HS-27A (cell line): Measurements from ENCODE around the gene AFF2.
"Not testable (repeated sequence)": the region's sequence is repeated elsewhere in the genome, so short reads cannot be mapped to it uniquely, and the experiment has no call there.

ENCODE experiments used
- DNase-seq: peaks from one replicate; pipeline ENCODE4 v3.0.0-alpha.2; 2012; ENCODE audit warnings: low read depth, missing footprints

AFF2 gene

GRCh38 chrX:148634591-148634990, 134.2 kb downstream of the AFF2 start:
- DNase-seq: no peak

GRCh38 chrX:148643460-148643859, 143.0 kb downstream of the AFF2 start:
- no peak for DNase-seq

- no peak for DNase-seq
Measured at GRCh38 chrX:148647651-148648050, 147.2 kb downstream of the AFF2 start.

- no peak for DNase-seq
Measured at GRCh38 chrX:148649145-148649795, 148.9 kb downstream of the AFF2 start.

GRCh38 chrX:148658115-148658730, 157.8 kb downstream of the AFF2 start:
- DNase-seq: no peak

- no peak for DNase-seq
Measured at GRCh38 chrX:148659481-148659880, 159.1 kb downstream of the AFF2 start.

- no peak for DNase-seq
Measured at GRCh38 chrX:148661035-148661434, 160.6 kb downstream of the AFF2 start.

- no peak for DNase-seq
Measured at GRCh38 chrX:148662014-148662413, 161.6 kb downstream of the AFF2 start.

GRCh38 chrX:148664171-148664570, 163.8 kb downstream of the AFF2 start:
- no peak for DNase-seq

GRCh38 chrX:148664995-148665394, 164.6 kb downstream of the AFF2 start:
- no peak for DNase-seq

GRCh38 chrX:148669175-148669574, 168.8 kb downstream of the AFF2 start:
- DNase-seq: not testable (repeated sequence)

GRCh38 chrX:148670277-148670676, 169.9 kb downstream of the AFF2 start:
- no peak for DNase-seq

- no peak for DNase-seq
Measured at GRCh38 chrX:148672517-148672916, 172.1 kb downstream of the AFF2 start.

GRCh38 chrX:148681605-148682004, 181.2 kb downstream of the AFF2 start:
- DNase-seq: no peak

GRCh38 chrX:148682206-148682605, 181.8 kb downstream of the AFF2 start:
- no peak for DNase-seq

- DNase-seq: no peak
Measured at GRCh38 chrX:148691456-148691855, 191.0 kb downstream of the AFF2 start.

- no peak for DNase-seq
Measured at GRCh38 chrX:148695255-148695654, 194.8 kb downstream of the AFF2 start.

GRCh38 chrX:148698221-148698620, 197.8 kb downstream of the AFF2 start:
- DNase-seq: no peak

- no peak for DNase-seq
Measured at GRCh38 chrX:148700021-148700420, 199.6 kb downstream of the AFF2 start.

- no peak for DNase-seq
Measured at GRCh38 chrX:148713981-148714380, 213.6 kb downstream of the AFF2 start.

- DNase-seq: no peak
Measured at GRCh38 chrX:148715361-148715760, 214.9 kb downstream of the AFF2 start.

- DNase-seq: no peak
Measured at GRCh38 chrX:148722966-148723365, 222.5 kb downstream of the AFF2 start.

GRCh38 chrX:148723551-148723950, 223.1 kb downstream of the AFF2 start:
- no peak for DNase-seq

GRCh38 chrX:148728901-148729300, 228.5 kb downstream of the AFF2 start:
- no peak for DNase-seq
